K562 (cell line): ENCODE data around the gene CTRB2. TPM values are rescaled to one million over a fixed set of nuclear protein-coding genes. Genes with fewer than 3 reads are reported as not detected.
A peak's percentile ranks its signal among the peaks of the same experiment; 100 is the strongest.

Experiments used
- ATAC-seq: fragments of 200-7000 bp; cut with Tn5 transposase; 3 replicates; pipeline ENCODE4 v1.9.1; 2020; ENCODE audit warnings: moderate library complexity
- BruUV-seq: library from RNA; stranded (reverse); fragments of 400-500 nt; replicated peaks from 2 replicates; lab custom pipeline; 2021; lab: Mats Ljungman, UMichigan
- CTCF ChIA-PET: fragments of 300-600 bp; formaldehyde crosslinking; extraction: SDS; loops from one replicate; lab custom pipeline; 2021; ENCODE audit warnings: low intra/inter-chr PET ratio; lab: Yijun Ruan, JAX
- POLR2A ChIA-PET: fragments of 300-600, 350-650 bp; sonication (Branson Sonifier 250); formaldehyde crosslinking; extraction: SDS; loops from one replicate; lab custom pipeline; 2021; ENCODE audit warnings: antibody characterized with exemption, inconsistent platforms; lab: Yijun Ruan, JAX
- DNase-seq, 4 experiments: peaks; one replicate each; pipeline versions ENCODE4 v3.0.0 to v3.0.0-alpha.2; 2011 to 2018; ENCODE audit warnings: low spot score in 3 of 4, mixed read lengths in 3 of 4; ENCODE audit errors: extremely low read depth in 1 of 4
- FAIRE-seq: peaks from 2 replicates; lab custom pipeline; 2011; peaks lifted over from hg19 to GRCh38; lab: Jason Lieb, UNC
- H2AFZ ChIP-seq: 2 replicates; pipeline ENCODE4 v1.6.0; 2011; ENCODE audit warnings: low read depth, low read length, control low read depth, inconsistent platforms
- H3K27ac ChIP-seq: fragments of 200-600 bp; 3 replicates; pipeline ENCODE4 v1.8.0; 2011; ENCODE audit warnings: low read depth, mild to moderate bottlenecking, control low read depth, inconsistent platforms, low read length, moderate library complexity, mixed read lengths; ENCODE audit errors: extremely low read depth
- H3K27me3 ChIP-seq, 2 experiments: fragments of 300-600 bp in 1 of 2; 2 replicates in 1 of 2; 3 replicates in 1 of 2; pipeline versions ENCODE4 v1.6.0 to v1.8.0; 2011; ENCODE audit warnings: inconsistent platforms in 2 of 2, low read length in 2 of 2, mild to moderate bottlenecking in 1 of 2, mixed read lengths in 1 of 2, moderate library complexity in 1 of 2; ENCODE audit not compliant: control insufficient read depth in 2 of 2, insufficient read depth in 2 of 2
- H3K36me3 ChIP-seq: fragments of 300-600 bp; 3 replicates; pipeline ENCODE4 v1.8.0; 2011; ENCODE audit warnings: mild to moderate bottlenecking, low read length, inconsistent platforms; ENCODE audit not compliant: control insufficient read depth, insufficient read depth
- H3K4me1 ChIP-seq, 2 experiments: fragments of 200-600 bp in 1 of 2; replicated peaks in 1 of 2; 2 replicates in 1 of 2; 3 replicates in 1 of 2; pipeline versions ENCODE4 v1.5.1 to v1.8.0; 2011; ENCODE audit warnings: inconsistent platforms in 2 of 2, low read length in 2 of 2, mild to moderate bottlenecking in 1 of 2, mixed read lengths in 1 of 2, moderate library complexity in 1 of 2; ENCODE audit not compliant: control insufficient read depth in 2 of 2, insufficient read depth in 2 of 2
- H3K4me2 ChIP-seq: 2 replicates; pipeline ENCODE4 v1.6.1; 2011; ENCODE audit warnings: low read length, control low read depth, inconsistent platforms, mixed read lengths; ENCODE audit not compliant: insufficient read depth
- H3K4me3 ChIP-seq: fragments of 200-600 bp; sonication (generic), shearing (Covaris generic); 2 replicates; pipeline ENCODE4 v1.5.1; 2016; ENCODE audit warnings: control low read depth, inconsistent platforms
- H3K79me2 ChIP-seq: fragments of 200-600 bp; 3 replicates; pipeline ENCODE4 v1.8.0; 2011; ENCODE audit warnings: low read length, inconsistent platforms; ENCODE audit not compliant: control insufficient read depth, insufficient read depth
- H3K9ac ChIP-seq, 2 experiments: 2 replicates each; pipeline versions ENCODE4 v1.6.0 to v1.6.1; 2011; ENCODE audit warnings: low read depth in 2 of 2, low read length in 2 of 2, control low read depth in 1 of 2, inconsistent platforms in 1 of 2, mild to moderate bottlenecking in 1 of 2, mixed read lengths in 1 of 2; ENCODE audit not compliant: insufficient read depth in 1 of 2
- H3K9me1 ChIP-seq: one replicate; pipeline ENCODE4 v1.6.0; 2011; ENCODE audit warnings: inconsistent platforms, mild to moderate bottlenecking, low read length, moderate library complexity; ENCODE audit not compliant: control insufficient read depth, insufficient read depth
- H3K9me3 ChIP-seq: replicated peaks from 2 replicates; pipeline ENCODE4 v1.5.1; 2011; ENCODE audit warnings: low read depth, low read length, inconsistent platforms; ENCODE audit not compliant: control insufficient read depth, insufficient read depth
- H4K20me1 ChIP-seq: replicated peaks from 2 replicates; pipeline ENCODE4 v1.6.1; 2011; ENCODE audit warnings: low read length, inconsistent platforms, mixed read lengths; ENCODE audit not compliant: control insufficient read depth, insufficient read depth
- CHD2 ChIP-seq: IDR thresholded peaks from 2 replicates; pipeline ENCODE4 v1.6.1; 2011; ENCODE audit warnings: low read depth, low read length
- CREB1 ChIP-seq, 2 experiments: sonication (generic) in 1 of 2; formaldehyde crosslinking in 1 of 2; IDR thresholded peaks; 2 replicates each; pipeline versions ENCODE4 v1.6.1 to v1.8.0; 2012 to 2022; ENCODE audit warnings: inconsistent platforms in 1 of 2, mild to moderate bottlenecking in 1 of 2, missing genetic modification reagents in 1 of 2, moderate library complexity in 1 of 2
- DDX20 ChIP-seq: fragments of 450-650 bp; IDR thresholded peaks from 2 replicates; pipeline ENCODE4 v1.6.1; 2016; ENCODE audit warnings: missing genetic modification characterization, low read depth, mild to moderate bottlenecking, missing compliant biosample characterization, moderate library complexity
- HNRNPLL ChIP-seq: fragments of 200-400 bp; formaldehyde crosslinking; IDR thresholded peaks from 2 replicates; pipeline ENCODE4 v1.6.1; 2017; ENCODE audit warnings: low read length, low read depth, mild to moderate bottlenecking; ENCODE audit not compliant: poor library complexity, severe bottlenecking
- L3MBTL2 ChIP-seq: fragments of 450-650 bp; IDR thresholded peaks from 2 replicates; pipeline ENCODE4 v1.6.1; 2016; ENCODE audit warnings: mild to moderate bottlenecking, moderate library complexity
- MNT ChIP-seq, 2 experiments: fragments of 450-650 bp; conservative IDR thresholded peaks; 2 replicates each; pipeline ENCODE4 v1.6.1; 2017; ENCODE audit warnings: mild to moderate bottlenecking in 2 of 2, moderate library complexity in 2 of 2
- NRF1 ChIP-seq, 2 experiments: fragments of 450-650 bp; IDR thresholded peaks in 1 of 2; conservative IDR thresholded peaks in 1 of 2; 2 replicates each; pipeline ENCODE4 v1.6.1; 2014; ENCODE audit warnings: mild to moderate bottlenecking in 2 of 2
- SAFB ChIP-seq: fragments of 200-400 bp; formaldehyde crosslinking; IDR thresholded peaks from 2 replicates; pipeline ENCODE4 v1.6.1; 2017; ENCODE audit warnings: low read depth, low read length, borderline replicate concordance
- TEAD1 ChIP-seq, 2 experiments: fragments of 450-650 bp in 1 of 2; sonication (generic) in 1 of 2; formaldehyde crosslinking; IDR thresholded peaks; 2 replicates each; pipeline versions ENCODE4 v1.4.0 to v1.8.0; 2020 to 2022; ENCODE audit warnings: mild to moderate bottlenecking in 2 of 2, missing genetic modification reagents in 1 of 2
- VEZF1 ChIP-seq: fragments of 200-800 bp; sonication (Bioruptor generic); IDR thresholded peaks from 2 replicates; pipeline ENCODE4 v1.6.1; 2017; ENCODE audit warnings: missing genetic modification characterization, missing compliant biosample characterization
- ZNF24 ChIP-seq: fragments of 450-650 bp; IDR thresholded peaks from 2 replicates; pipeline ENCODE4 v1.6.1; 2016
- ZNF253 ChIP-seq: fragments of 250-450 bp; sonication (Bioruptor Pico); conservative IDR thresholded peaks from 2 replicates; pipeline ENCODE4 v1.6.1; 2021; ENCODE audit warnings: mild to moderate bottlenecking
- ZNF398 ChIP-seq: fragments of 250-450 bp; sonication (Bioruptor Pico); IDR thresholded peaks from 2 replicates; pipeline ENCODE4 v1.8.0; 2021; ENCODE audit warnings: moderate library complexity, mild to moderate bottlenecking, inconsistent platforms
- WGBS: fragments of 100-300 bp; shearing (Covaris generic); methylation state at CpG from one replicate; pipeline ENCODE4 v1.1.6; 2016; ENCODE audit warnings: low coverage, mixed read lengths; ENCODE audit not compliant: insufficient coverage; ENCODE audit errors: missing lambda C conversion rate; 5-methylcytosine and 5-hydroxymethylcytosine counted together
- in situ Hi-C: fragments of 300-500 bp; cut with MboI; formaldehyde crosslinking; loops from 4 replicates; pipeline ENCODE4 v1.15.0; 2018; ENCODE audit warnings: inconsistent platforms, mixed read lengths
- intact Hi-C: fragments of 100-400 bp; cut with micrococcal nuclease; formaldehyde crosslinking; loops from 2 replicates; pipeline ENCODE4 v1.14.2; 2022
- polyA plus RNA-seq, 8 experiments: library from polyadenylated mRNA; depleted of rRNA in 4 of 8; stranded (reverse) in 5 of 8; unstranded in 3 of 8; fragments of >200 nt; fragmentation: Nextera tagmentation in 2 of 8; fragmentation: Illumina TruSeq in 1 of 8; extraction: Ambion mirVana in 2 of 8; extraction: Trizol in 1 of 8; gene quantifications; 2 replicates each; pipeline versions ENCODE4 v1.2.1 to v1.2.3, GENCODE V29; 2011 to 2014; ENCODE audit warnings: inconsistent platforms in 1 of 8, missing spikeins in 1 of 8
- total RNA-seq, 7 experiments: library from RNA; depleted of rRNA in 6 of 7; stranded (reverse); fragments of >200 nt in 6 of 7; fragmentation: Illumina TruSeq in 2 of 7; extraction: Trizol in 2 of 7; gene quantifications; 2 replicates each; pipeline versions ENCODE4 v1.2.1 to v1.2.3, GENCODE V29; 2011 to 2021; ENCODE audit warnings: low replicate concordance in 1 of 7

The CTRB2 gene
- total and polyA plus RNA-seq, 9 of the 15 experiments (the other 6 are each of a cell fraction or from before 2014, with no cell fraction given): 5.1 TPM; not detected in 8

- TF ChIP-seq VEZF1 (CRISPR knock-in tag): peak; percentile 71
Measured at GRCh38 chr16:75251280-75252048, 44.5 kb upstream of the CTRB2 start, which contains the start of gene BCAR1 (continued).

GRCh38 chr16:75250809-75251279 is 43.9 kb upstream of the CTRB2 start:
- peaks cover 29% of the 10 kb centered on the region for H3K79me2 ChIP-seq
- H3K9me1 ChIP-seq: no peaks in the 10 kb centered on the region
- peak overlapping the region; percentile 70 to 96 for H3K9ac ChIP-seq
- no peaks in the 10 kb centered on the region for H3K9me3 ChIP-seq
- no peaks in the 10 kb centered on the region for H3K27me3 ChIP-seq
- FAIRE-seq: no peak
- ChIA-PET POLR2A (interaction anchor here (0.5 to 0.9 kb wide), 5 partner anchors 11 to 278 kb away, joined by 3 to 4 read pairs (median 3); no protein-coding TSS in a partner anchor), CTCF (interaction anchor here (0.7 to 1.1 kb wide), 2 partner anchors 135 to 152 kb away, joined by 3 to 5 read pairs; no protein-coding TSS in a partner anchor)
- peak; percentile 59 for ATAC-seq
- BruUV-seq: no TSS peak
- in situ Hi-C loops: no loop called here
- H3K4me2 ChIP-seq: peak overlapping the region; percentile 81
- H2AFZ ChIP-seq: peak overlapping the region; percentile 82
- peak; percentile 51 to 80 (median 78) for DNase-seq
- peak overlapping the region; percentile 84 for H3K4me3 ChIP-seq
- H3K4me1 ChIP-seq: peaks cover 6 to 74% of the 10 kb centered on the region in 2 experiments; a peak in 3 of 5 replicates
- no peaks in the 10 kb centered on the region for H3K36me3 ChIP-seq
- peaks cover 37% of the 10 kb centered on the region for H4K20me1 ChIP-seq
- under 1% methylated on average over 24 of the region's 59 CpGs for WGBS
- intact Hi-C loops: loop anchor here (5.0 kb wide), 2 partner anchors 71 to 136 kb away; no protein-coding TSS in a partner anchor
- peak overlapping the region; percentile 82; the same call in 2 of the 3 replicates for H3K27ac ChIP-seq
- TF ChIP-seq HNRNPLL (peak; percentile 85), DDX20 (no peak), NRF1 (conservative IDR thresholded peaks at IDR 0.05 in 1 of 2, IDR thresholded peaks at IDR 0.05 in 1 of 2) (peak; percentile 83 to 86), MNT (conservative IDR thresholded peaks at IDR 0.05) (peak in 1 of 2 experiments; percentile 30; a peak in 1 of 4 replicates), CREB1 (IDR thresholded peaks at IDR 0.05) (no peak), CREB1 (CRISPR knock-in tag; IDR thresholded peaks at IDR 0.05) (no peak), TEAD1 (CRISPR knock-in tag; IDR thresholded peaks at IDR 0.05) (no peak), ZNF398 (CRISPR knock-in tag) (no peak), ZNF24 (no peak), CHD2 (no peak), L3MBTL2 (peak; percentile 42; the same call in 1 of the 2 replicates), ZNF253 (CRISPR knock-in tag) (no peak), SAFB (0 out of 2 replicates have a peak, but pooled peaks have one; percentile 19)
